ENCODE results near the gene AGO3. TPM values are rescaled to one million over a fixed set of nuclear protein-coding genes. Genes with fewer than 3 reads are reported as not detected.

Gene AGO3
- total and polyA plus RNA-seq, 2 experiments from 2014 or later: 19.2 to 27.3 TPM

- H3F3A ChIP-seq (replicated peaks; ENCODE audit: low read depth): peaks cover 16% of the 10 kb centered on the region; the same call in 1 of the 2 replicates
- H3K9me3 Mint-ChIP-seq: no peaks in the 10 kb centered on the region
- H3K27ac ChIP-seq (ENCODE audit: low read depth): peak within 1 kb of the TSS; percentile 92
- no peaks in the 10 kb centered on the region for H3K9me2 ChIP-seq (ENCODE audit: insufficient read depth)
- peaks cover 44% of the 10 kb centered on the region for H3K79me2 ChIP-seq (replicated peaks; ENCODE audit: insufficient read depth)
- no peaks in the 10 kb centered on the region for H3K27me3 ChIP-seq (ENCODE audit: insufficient read depth)
- ATAC-seq (peak; percentile 49), DNase-seq (ENCODE audit: low spot score) (peak; percentile 96)
- peaks cover 28% of the 10 kb centered on the region for H4K20me1 ChIP-seq (replicated peaks; ENCODE audit: insufficient read depth)
- H3K4me3 ChIP-seq: peak within 1 kb of the TSS; percentile 98
- H3K36me3 ChIP-seq (ENCODE audit: insufficient read depth): no peaks in the 10 kb centered on the region
- peak within 1 kb of the TSS; percentile 95 for H3K4me2 ChIP-seq
- peaks cover 37% of the 10 kb centered on the region for H3K4me1 ChIP-seq (ENCODE audit: insufficient read depth)
- H3K27ac Mint-ChIP-seq: peak within 1 kb of the TSS; percentile 90
- peak within 1 kb of the TSS; percentile 95 for H3K4me3 Mint-ChIP-seq
- no peak for TF ChIP-seq EZH2phosphoT487 (IDR thresholded peaks at IDR 0.05; ENCODE audit: unreplicated experiment)
- TF ChIP-seq REST (IDR thresholded peaks at IDR 0.05; ENCODE audit: unreplicated experiment): peak; percentile 38
- no peak for TF ChIP-seq ZNF462 (CRISPR knock-in tag; IDR thresholded peaks at IDR 0.05)
- TF ChIP-seq ZNF114 (CRISPR knock-in tag; IDR thresholded peaks at IDR 0.05): no peak
- TF ChIP-seq CTCF (conservative IDR thresholded peaks at IDR 0.05; ENCODE audit: low read depth in 2 of 2): peak; percentile 68 to 94
- no peak for TF ChIP-seq JUNB (IDR thresholded peaks at IDR 0.05; ENCODE audit: unreplicated experiment)
- TF ChIP-seq NANOG (IDR thresholded peaks at IDR 0.05; ENCODE audit: borderline replicate concordance): no peak
- no peak for TF ChIP-seq ETS1 (IDR thresholded peaks at IDR 0.05)
- TF ChIP-seq POLR2AphosphoS5 (IDR thresholded peaks at IDR 0.05; ENCODE audit: low read depth): peak; percentile 82
- TF ChIP-seq EZH2 (IDR thresholded peaks at IDR 0.05; ENCODE audit: low read depth, unreplicated experiment): no peak
- no peak for TF ChIP-seq ZNF331 (CRISPR knock-in tag; IDR thresholded peaks at IDR 0.05; ENCODE audit: low read depth)
- TF ChIP-seq CREB1 (CRISPR knock-in tag; IDR thresholded peaks at IDR 0.05; ENCODE audit: low read depth): peak; percentile 66
- H3K36me3 Mint-ChIP-seq (ENCODE audit: low read depth): no peaks in the 10 kb centered on the region; the same call in 2 of the 3 replicates
- H3K27me3 Mint-ChIP-seq (ENCODE audit: insufficient read depth, low read depth, poor library complexity): peaks cover 18% of the 10 kb centered on the region
- H3K4me1 Mint-ChIP-seq: peaks cover 51% of the 10 kb centered on the region
- H2AFZ ChIP-seq: peak within 1 kb of the TSS; percentile 97
Measured at GRCh38 chr1:35882945-35883634, 47.8 kb upstream of the AGO3 start, which contains the start of gene AGO1. AGO1 (plus strand) TSS chr1:35883209; CDS start chr1:35883422, 213 bp downstream.
